GM23338 (cell line): ENCODE measurements around the gene CTNNA3. TPM values are rescaled to one million over a fixed set of nuclear protein-coding genes. Genes with fewer than 3 reads are reported as not detected.

Experiments
- ATAC-seq: fragments of 200-7000 bp; cut with Tn5 transposase; 3 replicates; pipeline ENCODE4 v1.9.1; 2020
- DNase-seq: peaks from one replicate; pipeline ENCODE4 v3.0.0-alpha.2; 2015; ENCODE audit warnings: low spot score
- H2AFZ ChIP-seq: fragments of 200-600 bp; sonication (generic); 2 replicates; pipeline ENCODE4 v1.8.0; 2016; ENCODE audit warnings: antibody characterized with exemption, mild to moderate bottlenecking, moderate library complexity
- H3F3A ChIP-seq: fragments of 200-600 bp; sonication (generic); replicated peaks from 2 replicates; pipeline ENCODE4 v1.8.0; 2017; ENCODE audit warnings: antibody characterized with exemption, mixed run types, low read depth
- H3K27ac ChIP-seq: fragments of 200-600 bp; sonication (generic); 2 replicates; pipeline ENCODE4 v1.6.1; 2016; ENCODE audit warnings: low read depth
- H3K27me3 ChIP-seq: fragments of 200-600 bp; sonication (generic); 2 replicates; pipeline ENCODE4 v1.8.0; 2016; ENCODE audit warnings: mild to moderate bottlenecking, mixed run types, moderate library complexity; ENCODE audit not compliant: insufficient read depth
- H3K36me3 ChIP-seq: fragments of 200-600 bp; sonication (generic); 2 replicates; pipeline ENCODE4 v1.8.0; 2016; ENCODE audit warnings: mild to moderate bottlenecking; ENCODE audit not compliant: insufficient read depth
- H3K4me1 ChIP-seq: fragments of 200-600 bp; sonication (generic); 2 replicates; pipeline ENCODE4 v1.8.0; 2016; ENCODE audit warnings: mild to moderate bottlenecking, moderate library complexity; ENCODE audit not compliant: insufficient read depth
- H3K4me2 ChIP-seq: fragments of 200-600 bp; sonication (generic); 2 replicates; pipeline ENCODE4 v1.7.1; 2017; ENCODE audit warnings: mixed run types
- H3K4me3 ChIP-seq: fragments of 200-600 bp; sonication (generic); 2 replicates; pipeline ENCODE4 v1.6.1; 2016; ENCODE audit warnings: mixed run types
- H3K79me2 ChIP-seq: fragments of 200-600 bp; sonication (generic); replicated peaks from 2 replicates; pipeline ENCODE4 v1.8.0; 2017; ENCODE audit warnings: mild to moderate bottlenecking; ENCODE audit not compliant: insufficient read depth
- H3K9me2 ChIP-seq: fragments of 200-600 bp; sonication (generic); 2 replicates; pipeline ENCODE4 v1.8.0; 2017; ENCODE audit not compliant: insufficient read depth
- H4K20me1 ChIP-seq: fragments of 200-600 bp; sonication (generic); replicated peaks from 2 replicates; pipeline ENCODE4 v1.8.0; 2017; ENCODE audit warnings: mild to moderate bottlenecking; ENCODE audit not compliant: insufficient read depth
- H3K27ac Mint-ChIP-seq: 2 replicates; pipeline ENCODE4 v1.8.0; 2020; ENCODE audit warnings: inconsistent platforms, mild to moderate bottlenecking, moderate library complexity, mixed read lengths
- H3K27me3 Mint-ChIP-seq: 3 replicates; pipeline ENCODE4 v1.8.0; 2022; ENCODE audit warnings: low read depth, mild to moderate bottlenecking, moderate library complexity, mixed read lengths, inconsistent platforms; ENCODE audit not compliant: insufficient read depth, poor library complexity
- H3K36me3 Mint-ChIP-seq: 3 replicates; pipeline ENCODE4 v1.8.0; 2021; ENCODE audit warnings: low read depth, mild to moderate bottlenecking, inconsistent platforms, moderate library complexity, mixed read lengths
- H3K4me1 Mint-ChIP-seq: 3 replicates; pipeline ENCODE4 v1.8.0; 2020; ENCODE audit warnings: mild to moderate bottlenecking, inconsistent platforms, mixed read lengths
- H3K4me3 Mint-ChIP-seq: 3 replicates; pipeline ENCODE4 v1.8.0; 2021; ENCODE audit warnings: moderate library complexity, mild to moderate bottlenecking, inconsistent platforms, mixed read lengths
- H3K9me3 Mint-ChIP-seq: 3 replicates; pipeline ENCODE4 v1.8.0; 2020; ENCODE audit warnings: moderate library complexity, mild to moderate bottlenecking, inconsistent platforms, mixed read lengths
- CREB1 ChIP-seq: fragments of 250-450 bp; sonication (Bioruptor Pico); IDR thresholded peaks from 2 replicates; pipeline ENCODE4 v1.5.0; 2020; ENCODE audit warnings: low read depth, mild to moderate bottlenecking, moderate library complexity
- CTCF ChIP-seq, 2 experiments: fragments of 200-600 bp in 1 of 2; sonication (generic) in 1 of 2; conservative IDR thresholded peaks; 2 replicates each; pipeline versions ENCODE4 v1.5.1 to v1.6.1; 2016 to 2017; ENCODE audit warnings: antibody characterized with exemption in 2 of 2, low read depth in 2 of 2, mild to moderate bottlenecking in 2 of 2, moderate library complexity in 1 of 2
- ETS1 ChIP-seq: IDR thresholded peaks from 2 replicates; pipeline ENCODE4 v1.6.1; 2016; ENCODE audit warnings: antibody characterized with exemption
- EZH2 ChIP-seq: fragments of 200-600 bp; sonication (generic); IDR thresholded peaks from one replicate; pipeline ENCODE4 v1.8.0; 2017; ENCODE audit warnings: antibody characterized with exemption, mild to moderate bottlenecking, low read depth; ENCODE audit not compliant: unreplicated experiment
- EZH2phosphoT487 ChIP-seq: fragments of 200-600 bp; sonication (generic); IDR thresholded peaks from one replicate; pipeline ENCODE4 v1.8.1; 2018; ENCODE audit warnings: antibody characterized with exemption; ENCODE audit not compliant: unreplicated experiment
- NANOG ChIP-seq: IDR thresholded peaks from 2 replicates; pipeline ENCODE4 v1.6.1; 2016; ENCODE audit warnings: antibody characterized with exemption, borderline replicate concordance
- POLR2AphosphoS5 ChIP-seq: IDR thresholded peaks from 2 replicates; pipeline ENCODE4 v1.6.1; 2016; ENCODE audit warnings: antibody characterized with exemption, low read depth
- REST ChIP-seq: IDR thresholded peaks from one replicate; pipeline ENCODE4 v1.6.1; 2018; ENCODE audit warnings: antibody characterized with exemption; ENCODE audit not compliant: unreplicated experiment
- STAT1 ChIP-seq: IDR thresholded peaks from one replicate; pipeline ENCODE4 v1.6.1; 2016; ENCODE audit warnings: antibody characterized with exemption; ENCODE audit not compliant: unreplicated experiment
- ZNF331 ChIP-seq: fragments of 250-450 bp; sonication (Bioruptor Pico); IDR thresholded peaks from 2 replicates; pipeline ENCODE4 v1.5.0; 2020; ENCODE audit warnings: low read depth, mild to moderate bottlenecking, moderate library complexity
- ZNF462 ChIP-seq: fragments of 250-450 bp; sonication (Bioruptor Pico); IDR thresholded peaks from 2 replicates; pipeline ENCODE4 v1.5.0; 2020; ENCODE audit warnings: mild to moderate bottlenecking, moderate library complexity
- polyA plus RNA-seq: library from polyadenylated mRNA; unstranded; fragments of >200 nt; fragmentation: Nextera tagmentation; extraction: Ambion mirVana; gene quantifications from 2 replicates; pipeline ENCODE4 v1.2.1, GENCODE V29; 2016
- total RNA-seq: library from RNA; depleted of rRNA; stranded (reverse); fragments of >200 nt; shearing (Covaris generic); gene quantifications from 2 replicates; pipeline ENCODE4 v1.2.3, GENCODE V29; 2014

The CTNNA3 gene
- total and polyA plus RNA-seq, 2 experiments from 2014 or later: 0.71 to 3.3 TPM

- no peak for TF ChIP-seq ZNF462 (CRISPR knock-in tag)
Observed at GRCh38 chr10:66837335-66837734, 858.7 kb downstream of the CTNNA3 start (continued).

- Histone ChIP-seq H4K20me1 (no peaks in the 10 kb centered on the region), H3F3A (no peaks in the 10 kb centered on the region), H3K4me2 (no peak overlapping the region), H3K4me3 (no peak overlapping the region), H3K27ac (no peak overlapping the region), H3K9me2 (no peaks in the 10 kb centered on the region), H3K79me2 (no peaks in the 10 kb centered on the region), H3K27me3 (no peaks in the 10 kb centered on the region), H3K4me1 (peaks cover 4% of the 10 kb centered on the region), H3K36me3 (no peaks in the 10 kb centered on the region), H2AFZ (no peak overlapping the region)
- no peak for DNase-seq
- H3K9me3 Mint-ChIP-seq: no peaks in the 10 kb centered on the region
- no peak for ATAC-seq
- peaks cover 25% of the 10 kb centered on the region for H3K4me1 Mint-ChIP-seq
- no peak overlapping the region for H3K4me3 Mint-ChIP-seq
- H3K27ac Mint-ChIP-seq: no peak overlapping the region
- H3K27me3 Mint-ChIP-seq: no peaks in the 10 kb centered on the region
- H3K36me3 Mint-ChIP-seq: no peaks in the 10 kb centered on the region
- no peak for TF ChIP-seq ETS1
- no peak for TF ChIP-seq EZH2phosphoT487
- TF ChIP-seq ZNF331: no peak
- TF ChIP-seq REST: no peak
- no peak for TF ChIP-seq CTCF (conservative IDR thresholded peaks at IDR 0.05; ENCODE audit: low read depth in 2 of 2)
- TF ChIP-seq STAT1: no peak
- TF ChIP-seq POLR2AphosphoS5: no peak
- TF ChIP-seq NANOG: no peak
- TF ChIP-seq CREB1 (CRISPR knock-in tag): no peak
- TF ChIP-seq EZH2: no peak
Observed at GRCh38 chr10:66836771-66837170, 859.2 kb downstream of the CTNNA3 start.
